Testis (tissue), 3 donors: ENCODE measurements around the gene TBL1X. TPM values are rescaled to one million over a fixed set of nuclear protein-coding genes. Genes with fewer than 3 reads are reported as not detected.
"Not testable (repeated sequence)": the region's sequence is repeated elsewhere in the genome, so short reads cannot be mapped to it uniquely, and the experiment has no call there.

ENCODE experiments used
- DNase-seq: peaks from one replicate; pipeline ENCODE4 v3.0.0-alpha.2; 2019
- H3K27ac ChIP-seq, 2 donors: fragments of 200-600 bp; sonication (generic); one replicate each; pipeline ENCODE4 v1.5.1; 2019
- H3K27me3 ChIP-seq: fragments of 200-600 bp; sonication (generic); one replicate; pipeline ENCODE4 v1.5.1; 2019
- H3K36me3 ChIP-seq: fragments of 200-600 bp; sonication (generic); one replicate; pipeline ENCODE4 v1.5.1; 2017; ENCODE audit warnings: low read depth; ENCODE audit errors: missing control alignments
- H3K4me1 ChIP-seq: fragments of 200-600 bp; sonication (generic); one replicate; pipeline ENCODE4 v1.5.1; 2019
- H3K4me3 ChIP-seq, 2 donors: fragments of 200-600 bp; sonication (generic); one replicate each; pipeline ENCODE4 v1.5.1; 2017 to 2019
- H3K9me3 ChIP-seq: fragments of 200-600 bp; sonication (generic); one replicate; pipeline ENCODE4 v1.5.1; 2017
- POLR2A ChIP-seq: fragments of 450-650 bp; IDR thresholded peaks from one replicate; pipeline ENCODE4 v1.6.1; 2017; ENCODE audit warnings: antibody characterized with exemption, mild to moderate bottlenecking, moderate library complexity
- WGBS, 2 donors: methylation state at CpG; one replicate each; pipeline ENCODE4 v1.1.5; 2018; 5-methylcytosine and 5-hydroxymethylcytosine counted together
- intact Hi-C: fragments of 100-400 bp; cut with DNase I; formaldehyde crosslinking; loops from one replicate; pipeline ENCODE4 v1.15.1; 2023; ENCODE audit warnings: low total_unique reads
- polyA plus RNA-seq: library from polyadenylated mRNA; stranded (reverse); fragments of 350-450 nt; fragmentation: Illumina TruSeq; extraction: RNeasy Lipid Tissue Mini Kit (QIAGEN cat#74804); gene quantifications from one replicate; pipeline ENCODE4 v1.2.3, GENCODE V29; 2014; ENCODE audit warnings: low read depth, low replicate concordance; ENCODE audit not compliant: insufficient read depth
- total RNA-seq, 2 donors: library from RNA; depleted of rRNA; stranded (reverse); fragments of >200 nt; gene quantifications; one replicate each; pipeline ENCODE4 v1.2.3, GENCODE V29; 2016
- TF ChIP-seq, protein P1 (sequence below), 3 experiments: fragments of 450-650 bp in 2 of 3; fragments of 200-600 bp in 1 of 3; sonication (generic) in 1 of 3; IDR thresholded peaks; one replicate each; pipeline ENCODE4 v1.5.1; 2016 to 2019; ENCODE audit warnings: antibody characterized with exemption in 3 of 3, mild to moderate bottlenecking in 2 of 3, moderate library complexity in 1 of 3

TBL1X gene
- total and polyA plus RNA-seq, 3 donors from 2014 or later, result 24.0 to 69.2 (median 48.1) TPM

- Histone ChIP-seq H3K27me3 (no peaks in the 10 kb centered on the region), H3K4me3 (no peak overlapping the region), H3K27ac (no peak overlapping the region), H3K4me1 (peaks cover 4% of the 10 kb centered on the region), H3K9me3 (no peaks in the 10 kb centered on the region), H3K36me3 (no peaks in the 10 kb centered on the region)
- peak; percentile 79 for DNase-seq
- 53 to 59% methylated on average over 2 to 8 of the region's 12 CpGs for WGBS, 2 donors
- intact Hi-C loops, result no loop called here
- TF ChIP-seq POLR2A, result no peak
- TF ChIP-seq, protein P1, sequence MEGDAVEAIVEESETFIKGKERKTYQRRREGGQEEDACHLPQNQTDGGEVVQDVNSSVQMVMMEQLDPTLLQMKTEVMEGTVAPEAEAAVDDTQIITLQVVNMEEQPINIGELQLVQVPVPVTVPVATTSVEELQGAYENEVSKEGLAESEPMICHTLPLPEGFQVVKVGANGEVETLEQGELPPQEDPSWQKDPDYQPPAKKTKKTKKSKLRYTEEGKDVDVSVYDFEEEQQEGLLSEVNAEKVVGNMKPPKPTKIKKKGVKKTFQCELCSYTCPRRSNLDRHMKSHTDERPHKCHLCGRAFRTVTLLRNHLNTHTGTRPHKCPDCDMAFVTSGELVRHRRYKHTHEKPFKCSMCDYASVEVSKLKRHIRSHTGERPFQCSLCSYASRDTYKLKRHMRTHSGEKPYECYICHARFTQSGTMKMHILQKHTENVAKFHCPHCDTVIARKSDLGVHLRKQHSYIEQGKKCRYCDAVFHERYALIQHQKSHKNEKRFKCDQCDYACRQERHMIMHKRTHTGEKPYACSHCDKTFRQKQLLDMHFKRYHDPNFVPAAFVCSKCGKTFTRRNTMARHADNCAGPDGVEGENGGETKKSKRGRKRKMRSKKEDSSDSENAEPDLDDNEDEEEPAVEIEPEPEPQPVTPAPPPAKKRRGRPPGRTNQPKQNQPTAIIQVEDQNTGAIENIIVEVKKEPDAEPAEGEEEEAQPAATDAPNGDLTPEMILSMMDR (IDR thresholded peaks at IDR 0.05), result no peak
These were observed 67.5 kb downstream of the TBL1X start for GRCh38 chrX:9532349-9532748.

DNA sequence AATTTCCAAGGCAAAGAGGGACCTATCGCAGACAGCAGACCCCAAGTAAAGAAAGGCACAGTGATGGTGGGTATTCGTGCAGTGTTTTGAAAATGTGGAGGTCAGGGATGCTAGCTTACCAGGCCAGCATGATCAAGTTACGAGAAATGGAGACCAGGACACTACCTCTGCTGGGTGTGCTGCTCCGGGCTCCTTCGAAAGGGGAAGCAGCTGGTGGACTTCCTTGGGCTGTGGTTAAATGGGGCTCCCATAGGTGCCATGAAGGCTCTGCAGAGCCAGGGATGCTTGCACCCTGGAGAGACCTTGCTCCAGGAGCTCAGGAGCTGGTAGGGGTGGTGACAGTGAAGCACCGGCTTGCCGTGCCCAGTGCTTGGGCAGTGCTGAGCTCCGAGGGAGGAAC is 68.8 kb downstream of the TBL1X start:
- Histone ChIP-seq H3K4me1 (peaks cover 4% of the 10 kb centered on the region), H3K27ac (no peak overlapping the region), H3K4me3 (no peak overlapping the region), H3K36me3 (no peaks in the 10 kb centered on the region), H3K9me3 (no peaks in the 10 kb centered on the region), H3K27me3 (no peaks in the 10 kb centered on the region)
- WGBS, 2 donors, result 89 to 100% methylated on average over 1 to 8 of the region's 8 CpGs
- intact Hi-C loops, result no loop called here
- DNase-seq, result no peak
- TF ChIP-seq POLR2A, result no peak
- TF ChIP-seq, protein P1 (IDR thresholded peaks at IDR 0.05), result no peak

GRCh38 chrX:9534686-9535085 is 69.8 kb downstream of the TBL1X start:
- Histone ChIP-seq H3K9me3 (no peaks in the 10 kb centered on the region), H3K4me3 (no peak overlapping the region), H3K27ac (no peak overlapping the region), H3K4me1 (peaks cover 4% of the 10 kb centered on the region), H3K27me3 (no peaks in the 10 kb centered on the region), H3K36me3 (no peaks in the 10 kb centered on the region)
- DNase-seq, result peak; percentile 49
- WGBS, 2 donors, result 28 to 34% methylated on average over 3 of the region's 3 CpGs
- TF ChIP-seq, protein P1 (IDR thresholded peaks at IDR 0.05), result no peak
- TF ChIP-seq POLR2A, result no peak
- intact Hi-C loops, result no loop called here

GRCh38 chrX:9535101-9535500 is 70.2 kb downstream of the TBL1X start:
- no peaks in the 10 kb centered on the region for H3K36me3 ChIP-seq

DNA sequence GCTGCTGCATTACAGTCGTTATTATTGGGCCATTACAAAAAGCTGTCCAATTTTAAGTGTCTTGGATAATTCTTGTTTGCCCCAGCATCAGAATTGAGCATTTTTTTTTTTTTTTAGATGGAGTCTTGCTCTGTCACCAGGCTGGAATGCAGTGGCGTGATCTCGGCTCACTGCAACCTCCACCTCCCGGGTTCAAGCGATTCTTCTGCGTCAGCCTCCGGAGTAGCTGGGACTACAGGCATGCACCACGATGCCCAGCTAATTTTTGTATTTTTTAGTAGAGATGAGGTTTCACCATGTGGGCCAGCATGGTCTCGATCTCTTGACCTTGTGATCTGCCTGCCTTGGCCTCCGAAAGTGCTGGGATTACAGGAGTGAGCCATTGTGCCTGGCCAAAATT is 71.3 kb downstream of the TBL1X start:
- H3K27ac ChIP-seq, H3K36me3 ChIP-seq, H3K9me3 ChIP-seq, intact Hi-C loops, H3K4me1 ChIP-seq, DNase-seq, H3K4me3 ChIP-seq, H3K27me3 ChIP-seq: not testable (repeated sequence)
- WGBS, 2 donors, result 64% methylated on average over 10 of the region's 10 CpGs; no CpG with 5 or more reads in 1 of the 2 donors

More at GRCh38 chrX:9535101-9535500, 70.2 kb downstream of the TBL1X start:
- no peaks in the 10 kb centered on the region for H3K9me3 ChIP-seq
- intact Hi-C loops, result no loop called here
- no peak for TF ChIP-seq POLR2A
- TF ChIP-seq, protein P1 (IDR thresholded peaks at IDR 0.05), result no peak
- H3K4me3 ChIP-seq, result no peak overlapping the region
- H3K27ac ChIP-seq, result no peak overlapping the region
- H3K4me1 ChIP-seq, result peaks cover 4% of the 10 kb centered on the region
- no peak for DNase-seq
- H3K27me3 ChIP-seq, result no peaks in the 10 kb centered on the region
- 40 to 73% methylated on average over 4 of the region's 4 CpGs for WGBS, 2 donors
